Uterus (tissue), 2 donors: ENCODE data around the gene CCDC185.

Experiments
- POLR2A ChIP-seq, 2 donors: fragments of 450-650 bp; IDR thresholded peaks; one replicate each; pipeline ENCODE4 v1.6.1; 2016; ENCODE audit warnings: antibody characterized with exemption in 2 of 2, mild to moderate bottlenecking in 1 of 2, moderate library complexity in 1 of 2
- TF ChIP-seq, protein P1 (sequence below), 4 experiments: fragments of 200-600 bp in 2 of 4; fragments of 450-650 bp in 2 of 4; sonication (generic) in 2 of 4; IDR thresholded peaks; one replicate each; pipeline ENCODE4 v1.5.1; 2016 to 2019; ENCODE audit warnings: antibody characterized with exemption in 4 of 4, mild to moderate bottlenecking in 2 of 4, moderate library complexity in 1 of 4

DNA sequence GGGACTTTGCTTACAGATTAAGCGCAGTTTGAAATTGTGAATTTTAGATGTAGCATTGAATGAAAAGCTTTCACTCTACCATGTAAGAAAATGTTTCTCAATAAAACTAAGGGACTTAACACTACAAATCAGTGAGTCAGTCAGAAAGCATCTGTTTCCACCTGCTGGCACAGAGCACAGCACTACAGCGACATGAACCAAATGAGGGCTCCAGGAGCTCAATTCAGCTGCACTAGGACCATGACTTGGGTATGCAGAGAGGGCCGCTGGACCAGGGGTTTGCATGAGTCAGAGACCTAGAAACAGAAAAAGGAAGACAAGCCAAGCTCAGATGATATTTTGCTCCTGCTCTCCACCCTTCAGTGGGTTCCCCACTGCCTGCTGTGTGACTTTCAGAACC is 34.4 kb upstream of the CCDC185 start:
- TF ChIP-seq, protein P1, sequence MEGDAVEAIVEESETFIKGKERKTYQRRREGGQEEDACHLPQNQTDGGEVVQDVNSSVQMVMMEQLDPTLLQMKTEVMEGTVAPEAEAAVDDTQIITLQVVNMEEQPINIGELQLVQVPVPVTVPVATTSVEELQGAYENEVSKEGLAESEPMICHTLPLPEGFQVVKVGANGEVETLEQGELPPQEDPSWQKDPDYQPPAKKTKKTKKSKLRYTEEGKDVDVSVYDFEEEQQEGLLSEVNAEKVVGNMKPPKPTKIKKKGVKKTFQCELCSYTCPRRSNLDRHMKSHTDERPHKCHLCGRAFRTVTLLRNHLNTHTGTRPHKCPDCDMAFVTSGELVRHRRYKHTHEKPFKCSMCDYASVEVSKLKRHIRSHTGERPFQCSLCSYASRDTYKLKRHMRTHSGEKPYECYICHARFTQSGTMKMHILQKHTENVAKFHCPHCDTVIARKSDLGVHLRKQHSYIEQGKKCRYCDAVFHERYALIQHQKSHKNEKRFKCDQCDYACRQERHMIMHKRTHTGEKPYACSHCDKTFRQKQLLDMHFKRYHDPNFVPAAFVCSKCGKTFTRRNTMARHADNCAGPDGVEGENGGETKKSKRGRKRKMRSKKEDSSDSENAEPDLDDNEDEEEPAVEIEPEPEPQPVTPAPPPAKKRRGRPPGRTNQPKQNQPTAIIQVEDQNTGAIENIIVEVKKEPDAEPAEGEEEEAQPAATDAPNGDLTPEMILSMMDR (IDR thresholded peaks at IDR 0.05), result no peak
- TF ChIP-seq POLR2A (IDR thresholded peaks at IDR 0.05), result no peak
